AG09319 (cell line): ENCODE results near the gene TINAGL1.

Experiments
- DNase-seq: peaks from one replicate; pipeline ENCODE4 v3.0.0-alpha.2; 2010; ENCODE audit warnings: low read depth; ENCODE audit errors: extremely low read depth
- CTCF ChIP-seq: IDR thresholded peaks from 2 replicates; pipeline ENCODE4 v1.5.1; 2011; ENCODE audit warnings: low read depth, mild to moderate bottlenecking, inconsistent platforms, low read length, moderate library complexity

TINAGL1 gene

GRCh38 chr1:31617916-31618746 lies 41.8 kb downstream of the TINAGL1 start:
- no peak for DNase-seq
- TF ChIP-seq CTCF, result peak; percentile 79

GRCh38 chr1:31618916-31619846 lies 42.9 kb downstream of the TINAGL1 start:
- TF ChIP-seq CTCF, result no peak
- no peak for DNase-seq

- no peak for DNase-seq
- TF ChIP-seq CTCF, result no peak
Measured at GRCh38 chr1:31620631-31621497, 44.5 kb downstream of the TINAGL1 start.

GRCh38 chr1:31621498-31621820 lies 45.1 kb downstream of the TINAGL1 start:
- TF ChIP-seq CTCF, result no peak
- no peak for DNase-seq

GRCh38 chr1:31621847-31622730 lies 45.8 kb downstream of the TINAGL1 start:
- no peak for TF ChIP-seq CTCF
- no peak for DNase-seq

- no peak for DNase-seq
- no peak for TF ChIP-seq CTCF
Measured at GRCh38 chr1:31623365-31623764, 47.0 kb downstream of the TINAGL1 start.
